Suppressor macrophage (primary cell): ENCODE measurements around the gene PSME2.

Experiments used
- DNase-seq, 4 experiments: peaks; one replicate each; pipeline ENCODE4 v3.0.0-alpha.2; 2020 to 2022
- total RNA-seq, 17 experiments: gene quantifications; one replicate each; lab custom pipeline; 2026; ENCODE audit warnings: mixed read lengths in 6 of 17, inconsistent platforms in 3 of 17; lab: John Stamatoyannopoulos, UW

Gene PSME2
- total RNA-seq, result 54.3 to 251 (median 72.5) reads per million in 17 experiments

DNA sequence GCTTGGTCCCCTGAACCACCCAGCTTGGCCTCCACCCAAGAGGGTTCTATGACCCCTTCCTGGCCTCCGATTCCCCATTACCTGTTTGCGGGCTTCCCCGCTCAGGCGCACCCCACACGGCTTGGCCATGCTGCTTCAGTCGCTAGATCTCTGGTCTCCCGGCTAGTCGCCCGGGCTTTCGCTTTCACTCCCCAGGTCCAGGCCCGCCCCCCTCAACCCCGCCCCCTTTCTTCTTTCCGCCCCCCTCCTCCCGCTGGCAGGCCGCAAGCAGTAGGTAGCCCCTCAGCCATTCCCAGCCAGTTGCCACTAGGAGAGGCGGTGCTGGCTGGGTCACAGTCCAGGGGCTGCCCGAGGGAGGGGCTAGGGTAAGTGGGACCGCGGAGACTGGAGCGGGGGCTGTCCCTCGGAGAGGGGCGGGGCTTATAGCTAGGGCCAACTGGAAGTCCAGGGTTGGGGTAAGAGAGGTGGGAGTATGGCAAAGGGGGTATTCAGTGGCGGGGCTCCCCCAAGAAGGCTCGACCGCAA lies at the start of gene PSME2:
PSME2 (minus strand) TSS at position 158 of the 525 bp plus-strand sequence; CDS start at position 129, 29 bp downstream.
- DNase-seq, result peak; percentile 95 to 98 (median 97)

DNA sequence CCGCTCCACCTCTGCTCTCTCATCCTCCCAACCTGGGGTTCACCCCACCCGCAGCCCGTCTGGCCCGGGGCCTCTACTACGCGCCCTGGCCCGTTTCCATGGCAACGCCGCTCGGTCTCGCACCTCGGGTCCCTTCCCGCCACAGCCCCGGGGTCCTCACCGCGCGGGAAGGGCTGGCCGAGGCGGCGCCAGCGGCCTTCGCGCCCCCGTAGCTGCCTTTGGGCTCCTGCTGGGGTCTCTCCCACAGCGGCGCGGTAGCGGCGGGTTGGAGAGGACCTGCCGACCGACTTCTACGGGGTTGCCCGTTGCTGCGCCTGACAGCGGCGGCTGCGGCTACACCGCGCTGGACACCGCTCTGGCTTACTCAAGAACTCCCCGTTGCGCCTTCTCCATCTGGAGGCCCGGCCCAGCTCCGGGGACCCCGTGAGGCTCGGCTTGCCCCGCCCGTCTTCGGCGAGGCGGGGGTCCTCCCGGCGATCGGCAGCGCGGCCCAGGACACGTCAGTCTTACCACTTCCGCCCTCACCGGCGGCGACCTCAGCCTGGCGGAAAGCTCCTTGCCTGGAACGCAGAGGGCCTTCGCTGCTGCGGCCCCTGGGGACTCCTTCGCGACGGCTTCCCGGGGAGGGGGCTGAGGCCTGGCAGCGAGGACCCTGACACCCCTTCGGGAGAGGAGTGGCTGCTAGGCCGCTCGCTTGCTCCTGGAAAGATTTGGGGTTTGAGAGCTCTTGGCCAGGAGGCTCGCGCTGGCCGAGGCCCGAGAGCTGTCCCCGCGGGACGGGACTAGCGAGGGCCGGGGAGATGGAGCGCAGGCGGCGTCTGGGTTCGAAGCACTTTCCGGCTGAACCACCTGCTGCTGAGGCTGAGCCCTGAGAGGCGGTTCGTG lies 49.0 kb upstream of the PSME2 start, which contains the start of gene TM9SF1:
TM9SF1 (minus strand) TSS at position 256 of the 885 bp plus-strand sequence. CDS start 422 bp downstream, outside the sequence.
- peak; percentile 88 to 94 (median 93) for DNase-seq

GRCh38 chr14:24194873-24195185 lies 48.4 kb upstream of the PSME2 start:
- peak in 1 of 4 experiments; percentile 1 for DNase-seq

- DNase-seq, result peak in 2 of 4 experiments; percentile 20 to 24
Observed at GRCh38 chr14:24194186-24194872, 47.9 kb upstream of the PSME2 start.

GRCh38 chr14:24192933-24193332 lies 46.5 kb upstream of the PSME2 start:
- DNase-seq, result no peak

GRCh38 chr14:24190416-24190815 lies 44.0 kb upstream of the PSME2 start:
- DNase-seq, result no peak

- DNase-seq, result no peak
Observed at GRCh38 chr14:24189460-24189859, 43.0 kb upstream of the PSME2 start.

GRCh38 chr14:24189059-24189375 lies 42.6 kb upstream of the PSME2 start:
- peak in 1 of 4 experiments; percentile 4 for DNase-seq

GRCh38 chr14:24188251-24189058 lies 42.0 kb upstream of the PSME2 start, which contains the start of gene IPO4:
Gene IPO4 (minus strand): TSS chr14:24188816. CDS start chr14:24188787, 29 bp downstream.
- peak; percentile 96 to 98 (median 98) for DNase-seq

DNA sequence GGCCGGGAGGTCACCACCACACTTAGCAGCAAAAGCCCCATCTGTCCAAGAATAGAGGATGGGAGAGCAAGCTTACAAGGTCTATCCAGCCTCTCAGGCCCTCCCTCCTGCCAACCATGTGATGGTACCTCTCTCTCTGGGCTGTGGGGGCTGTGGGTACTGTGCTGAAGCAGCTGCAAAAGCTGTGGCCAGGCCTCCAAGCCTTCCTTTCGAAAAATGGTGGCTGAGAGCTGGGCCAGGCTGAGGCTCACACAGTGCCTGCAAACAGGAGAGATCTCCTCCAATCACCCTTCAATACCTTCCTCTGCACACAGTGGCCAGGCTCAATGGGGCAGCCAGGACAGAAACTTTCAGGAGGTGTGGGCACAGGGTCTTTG lies 41.1 kb upstream of the PSME2 start:
- DNase-seq, result no peak

DNA sequence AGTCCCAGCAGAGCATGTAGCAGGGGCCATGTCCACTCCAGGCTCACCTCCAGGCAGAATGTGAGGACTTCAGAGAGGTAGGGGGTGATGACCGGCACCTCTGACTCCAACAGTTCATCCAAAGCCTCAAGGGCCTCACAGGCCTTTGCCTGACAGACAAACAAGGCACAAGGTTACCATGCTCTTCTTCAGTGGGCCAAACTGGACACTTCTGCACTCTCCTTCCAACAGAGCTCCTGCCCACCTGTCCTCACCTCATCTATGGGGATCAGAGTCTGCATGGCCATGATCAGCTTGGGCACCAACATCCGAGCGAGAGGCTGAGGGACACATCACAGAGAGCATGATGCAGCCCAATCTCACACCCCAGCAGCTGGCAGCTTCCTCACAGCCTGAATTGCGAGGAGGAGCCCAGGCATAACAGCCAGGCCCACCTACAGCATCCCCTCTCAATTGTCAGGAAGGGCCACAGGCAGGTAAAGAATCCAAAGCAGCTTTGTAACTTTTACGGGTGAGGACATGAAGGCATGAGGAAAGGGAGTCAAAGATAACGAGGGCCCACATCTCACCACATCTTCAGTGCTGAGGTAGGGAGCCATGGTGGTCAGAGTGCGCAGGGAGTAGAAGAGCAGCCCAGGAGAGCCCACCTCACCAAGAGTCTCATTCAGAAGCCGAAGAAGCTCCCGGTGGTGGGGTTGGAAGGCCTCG lies 40.6 kb upstream of the PSME2 start:
- no peak for DNase-seq

DNA sequence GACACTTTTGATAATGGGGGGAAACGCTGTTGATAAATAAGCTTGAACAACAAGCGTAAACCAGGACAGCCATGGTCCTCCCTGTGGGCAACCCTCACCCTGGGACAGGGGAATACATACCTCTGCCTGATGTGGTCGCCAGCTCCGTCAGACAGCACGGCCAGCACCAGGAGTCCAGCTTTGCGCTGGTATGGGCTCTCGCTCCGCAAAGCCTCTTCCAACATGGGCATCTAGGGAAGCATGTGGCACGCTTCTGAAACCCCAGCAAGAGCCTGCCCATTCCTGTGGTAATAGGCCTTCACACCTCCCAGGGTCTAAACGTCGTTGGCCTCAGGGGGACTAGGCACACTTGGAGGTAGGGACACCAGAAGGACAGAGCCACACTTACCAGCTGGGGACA lies 39.3 kb upstream of the PSME2 start:
- DNase-seq, result no peak

DNA sequence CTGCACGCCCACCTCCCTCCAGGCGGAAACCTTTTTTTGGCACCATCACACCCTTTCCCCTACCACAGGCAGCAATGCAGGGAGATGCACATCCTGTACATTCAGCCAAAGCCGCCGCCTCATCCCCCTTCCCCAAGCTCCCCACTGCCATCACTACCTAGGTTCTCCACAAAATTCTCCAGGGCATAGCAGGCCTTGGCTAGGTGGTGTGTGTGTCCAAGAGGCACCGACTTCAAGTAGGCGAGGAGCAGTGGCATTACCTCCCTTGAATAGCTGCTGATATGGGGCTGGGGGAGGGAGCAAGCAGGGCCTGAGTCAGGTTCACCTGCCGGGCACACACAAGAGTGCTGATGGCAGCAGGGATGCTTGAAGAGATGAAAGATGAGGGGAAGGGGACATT lies 38.6 kb upstream of the PSME2 start:
- DNase-seq, result no peak

- no peak for DNase-seq
Observed at GRCh38 chr14:24184104-24184970, 37.9 kb upstream of the PSME2 start.

DNA sequence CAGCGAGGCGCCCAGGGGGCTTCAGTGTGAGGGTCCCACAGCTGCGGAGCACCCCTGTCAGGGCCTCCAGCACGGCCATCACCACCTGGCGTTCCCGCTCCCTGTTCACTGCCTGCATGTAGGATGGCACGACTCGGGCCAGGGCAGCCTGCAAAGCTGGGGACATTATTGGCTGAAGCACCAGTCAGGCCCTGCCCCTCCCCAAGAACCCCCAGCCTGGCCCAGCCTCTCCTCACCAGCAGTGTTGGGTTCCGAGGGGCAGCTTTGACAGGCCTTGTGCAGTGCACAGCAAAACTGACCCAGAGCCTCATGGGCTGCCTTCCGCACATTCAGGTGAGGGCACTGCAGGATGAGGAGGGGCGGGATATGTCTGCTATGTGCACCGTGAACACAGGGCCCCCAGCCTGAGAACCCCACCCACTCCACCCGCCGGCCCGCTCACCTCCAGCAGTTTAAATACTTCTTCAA lies 36.6 kb upstream of the PSME2 start:
- no peak for DNase-seq

DNA sequence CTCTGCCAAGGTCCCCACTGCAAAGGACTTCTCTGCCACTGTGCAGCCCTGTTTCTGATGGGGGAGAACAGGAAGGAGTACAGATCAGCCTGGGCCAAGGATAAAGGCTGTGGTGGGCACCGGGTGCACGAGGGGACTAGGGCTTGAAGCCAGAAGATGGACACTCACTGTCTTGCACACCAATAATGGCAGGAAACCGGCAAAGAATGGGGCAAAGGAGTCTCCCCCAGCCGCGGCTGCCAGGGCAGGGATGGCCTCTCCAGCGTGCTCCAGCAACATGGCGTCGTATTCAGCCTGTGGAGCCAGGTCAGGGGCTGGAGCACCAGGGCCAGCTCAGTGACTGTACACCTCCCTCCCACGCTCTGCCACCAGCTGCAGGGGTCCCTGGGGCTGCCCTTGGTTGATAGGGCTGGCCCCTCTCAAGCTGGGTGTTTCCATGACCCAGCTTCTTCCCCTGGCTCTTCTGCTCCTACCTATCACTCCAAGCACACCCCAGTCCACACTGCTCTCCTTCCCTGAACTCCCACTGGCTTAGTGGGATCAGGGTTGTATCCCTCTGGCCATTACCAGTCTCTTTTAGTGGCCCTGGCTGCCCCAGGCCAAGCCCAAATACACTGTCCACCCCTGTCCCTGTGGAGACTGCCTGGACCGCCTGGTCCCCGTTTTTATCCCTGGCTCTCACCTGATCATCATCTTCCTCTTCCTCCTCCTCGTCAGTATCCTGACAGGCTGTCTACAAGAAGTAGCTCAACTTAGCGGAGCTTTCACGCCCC lies 35.9 kb upstream of the PSME2 start:
- DNase-seq, result no peak

DNA sequence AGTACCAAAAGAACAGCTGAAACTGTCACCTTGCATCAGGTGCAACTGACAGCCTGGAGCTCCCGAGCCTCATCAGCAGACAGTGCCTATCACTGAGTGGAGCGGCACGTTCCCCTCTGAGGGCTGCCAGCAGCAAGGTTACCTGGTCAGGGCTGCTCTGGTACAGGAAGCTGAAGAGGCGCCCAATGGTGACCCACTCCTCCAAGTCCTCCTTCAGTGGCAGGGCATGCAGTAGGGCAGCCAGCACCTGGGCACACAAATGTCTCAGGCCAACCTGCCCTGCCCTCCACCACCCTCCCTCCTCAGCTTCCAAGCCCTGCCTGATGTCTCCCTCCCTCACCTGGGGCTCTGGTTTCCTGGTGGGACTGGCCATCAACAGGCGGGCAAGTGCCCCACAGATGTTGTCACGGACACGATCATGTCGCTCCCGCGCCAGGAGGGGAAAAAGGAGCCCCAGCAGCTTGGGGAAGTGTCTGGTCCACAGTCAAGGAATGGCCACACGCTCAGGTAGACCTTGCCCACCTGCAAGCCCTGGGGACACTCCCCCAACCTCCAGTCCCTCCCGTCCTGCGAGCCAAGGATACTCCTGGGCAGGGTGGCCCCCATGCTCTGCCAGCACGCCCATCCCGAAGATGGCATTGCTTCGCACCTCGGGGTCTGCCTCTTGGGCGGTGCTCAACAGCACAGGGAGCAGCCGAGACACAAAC lies 35.1 kb upstream of the PSME2 start:
- DNase-seq, result no peak

GRCh38 chr14:24179961-24180796 lies 33.8 kb upstream of the PSME2 start:
- DNase-seq, result no peak
